ENCODE results near the gene MGAT5B. TPM values are rescaled to one million over a fixed set of nuclear protein-coding genes. Genes with fewer than 3 reads are reported as not detected.

MGAT5B gene
- total and polyA plus RNA-seq, 9 of the 15 experiments (the other 6 are each of a cell fraction or from before 2014, with no cell fraction given), result 0.09 to 0.43 (median 0.18) TPM; not detected in 4

GRCh38 chr17:76869496-76870376, 1.5 kb downstream of the MGAT5B start:
- FAIRE-seq (no peak), DNase-seq (ENCODE audit: extremely low read depth in 1 of 4, low spot score in 3 of 4) (no peak), ATAC-seq (no peak)
- H3K9me3 ChIP-seq (replicated peaks; ENCODE audit: control insufficient read depth, insufficient read depth, low read depth, low read length), result no peaks in the 10 kb centered on the region
- H3K4me1 ChIP-seq (replicated peaks in 1 of 2; ENCODE audit: control insufficient read depth in 2 of 2, insufficient read depth in 2 of 2, low read length in 2 of 2), result peaks cover 6 to 42% of the 10 kb centered on the region in 2 experiments; a peak in 3 of 5 replicates
- WGBS (ENCODE audit: insufficient coverage, low coverage, missing lambda C conversion rate), result 17% methylated on average over 1 of the region's 80 CpGs
- H3K9ac ChIP-seq (ENCODE audit: insufficient read depth in 1 of 2, low read depth in 2 of 2, low read length in 2 of 2), result no peak overlapping the region
- no peak overlapping the region for H3K27ac ChIP-seq (ENCODE audit: extremely low read depth, low read depth, low read length)
- no TSS peak for BruUV-seq (replicated peaks)
- no peak overlapping the region for H3K4me3 ChIP-seq
- ChIA-PET CTCF (ENCODE audit: low intra/inter-chr PET ratio) (no interaction called here), POLR2A (interaction anchor here (0.6 kb wide), 2 partner anchors 48 to 55 kb away, joined by 3 to 4 read pairs; no protein-coding TSS in a partner anchor)
- no peaks in the 10 kb centered on the region for H3K36me3 ChIP-seq (ENCODE audit: control insufficient read depth, insufficient read depth, low read length)
- peaks cover 0 to 19% of the 10 kb centered on the region in 2 experiments; a peak in 2 of 5 replicates for H3K27me3 ChIP-seq (ENCODE audit: control insufficient read depth in 2 of 2, insufficient read depth in 2 of 2, low read length in 2 of 2)
- H3K4me2 ChIP-seq (ENCODE audit: insufficient read depth, low read length), result no peak overlapping the region
- no peaks in the 10 kb centered on the region for H3K9me1 ChIP-seq (ENCODE audit: control insufficient read depth, insufficient read depth, low read length)
- no peaks in the 10 kb centered on the region for H3K79me2 ChIP-seq (ENCODE audit: control insufficient read depth, insufficient read depth, low read length)
- H4K20me1 ChIP-seq (replicated peaks; ENCODE audit: control insufficient read depth, insufficient read depth, low read length), result no peaks in the 10 kb centered on the region; the same call in 1 of the 2 replicates
- in situ Hi-C loops (cut with MboI), result no loop called here
- TF ChIP-seq EGR1 (conservative IDR thresholded peaks at IDR 0.05) (peak; percentile 45), SOX6 (IDR thresholded peaks at IDR 0.05) (no peak)
- intact Hi-C loops (cut with micrococcal nuclease), result loop anchor here (5.0 to 10.0 kb wide), 3 partner anchors 75 to 198 kb away; no protein-coding TSS in a partner anchor
- no peak overlapping the region for H2AFZ ChIP-seq (ENCODE audit: low read depth, low read length)

DNA sequence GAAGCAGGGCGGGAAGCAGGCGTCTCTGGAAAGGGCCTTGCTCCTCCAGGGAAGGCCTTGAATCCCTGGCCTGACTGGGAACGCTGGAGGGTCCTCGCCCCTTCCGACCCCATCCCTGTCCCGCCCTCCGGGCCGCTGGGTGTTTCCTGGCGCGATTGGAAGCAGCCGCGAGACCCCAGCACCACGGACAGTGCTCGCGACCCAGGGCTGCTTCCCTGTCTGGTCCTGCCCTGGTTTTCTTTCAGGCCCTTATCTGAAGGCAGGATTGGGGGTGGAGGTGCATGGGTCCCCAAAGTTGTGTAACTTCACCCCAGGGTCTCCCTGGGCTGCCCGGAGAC, 2.1 kb downstream of the MGAT5B start:
- peaks cover 6 to 42% of the 10 kb centered on the region in 2 experiments; a peak in 3 of 5 replicates for H3K4me1 ChIP-seq (replicated peaks in 1 of 2; ENCODE audit: control insufficient read depth in 2 of 2, insufficient read depth in 2 of 2, low read length in 2 of 2)
- peaks cover 0 to 16% of the 10 kb centered on the region in 2 experiments; a peak in 2 of 5 replicates for H3K27me3 ChIP-seq (ENCODE audit: control insufficient read depth in 2 of 2, insufficient read depth in 2 of 2, low read length in 2 of 2)
- ATAC-seq, result no peak
- H3K9ac ChIP-seq (ENCODE audit: insufficient read depth in 1 of 2, low read depth in 2 of 2, low read length in 2 of 2), result no peak overlapping the region
- no peak overlapping the region for H3K27ac ChIP-seq (ENCODE audit: extremely low read depth, low read depth, low read length)
- POLR2A ChIA-PET, result no interaction called here
- no peaks in the 10 kb centered on the region for H3K79me2 ChIP-seq (ENCODE audit: control insufficient read depth, insufficient read depth, low read length)
- H3K9me1 ChIP-seq (ENCODE audit: control insufficient read depth, insufficient read depth, low read length), result no peaks in the 10 kb centered on the region
- in situ Hi-C loops (cut with MboI) (no loop called here), intact Hi-C loops (cut with micrococcal nuclease) (no loop called here)
- no TSS peak for BruUV-seq (replicated peaks)
- no peak overlapping the region for H3K4me2 ChIP-seq (ENCODE audit: insufficient read depth, low read length)
- H3K9me3 ChIP-seq (replicated peaks; ENCODE audit: control insufficient read depth, insufficient read depth, low read depth, low read length), result 0 out of 2 replicates have a peak, but pooled peaks cover 2% of the 10 kb centered on the region
- no peaks in the 10 kb centered on the region; the same call in 1 of the 2 replicates for H4K20me1 ChIP-seq (replicated peaks; ENCODE audit: control insufficient read depth, insufficient read depth, low read length)
- H3K4me3 ChIP-seq, result no peak overlapping the region
- H3K36me3 ChIP-seq (ENCODE audit: control insufficient read depth, insufficient read depth, low read length), result no peaks in the 10 kb centered on the region
- no peak overlapping the region for H2AFZ ChIP-seq (ENCODE audit: low read depth, low read length)
- CTCF ChIA-PET (ENCODE audit: low intra/inter-chr PET ratio), result no interaction called here
- peak in 3 of 4 experiments; percentile 20 to 61 (median 55) for DNase-seq (ENCODE audit: extremely low read depth in 1 of 4, low spot score in 3 of 4)
- WGBS (ENCODE audit: insufficient coverage, low coverage, missing lambda C conversion rate), result 2% methylated on average over 5 of the region's 16 CpGs
- no peak for FAIRE-seq
- TF ChIP-seq ID3 (CRISPR knock-in tag; IDR thresholded peaks at IDR 0.05), result no peak
- TF ChIP-seq ID3 (tag; IDR thresholded peaks at IDR 0.05), result no peak
- no peak for TF ChIP-seq BRCA1 (IDR thresholded peaks at IDR 0.05)
- TF ChIP-seq BRCA1 (CRISPR knock-in tag; IDR thresholded peaks at IDR 0.05), result no peak
- no peak for TF ChIP-seq POLR3G (IDR thresholded peaks at IDR 0.05; ENCODE audit: extremely low read depth, insufficient read length, insufficient replicate concordance)
- peak; percentile 96 for TF ChIP-seq ZBTB33 (CRISPR knock-in tag; IDR thresholded peaks at IDR 0.05)
- TF ChIP-seq RAD21 (CRISPR knock-in tag; conservative IDR thresholded peaks at IDR 0.05 in 1 of 2, IDR thresholded peaks at IDR 0.05 in 1 of 2), result no peak
- no peak for TF ChIP-seq FOXA1 (IDR thresholded peaks at IDR 0.05; ENCODE audit: borderline replicate concordance)
- TF ChIP-seq MIER1 (IDR thresholded peaks at IDR 0.05; ENCODE audit: low read depth), result peak; percentile 77
- no peak for TF ChIP-seq ZNF124 (CRISPR knock-in tag; IDR thresholded peaks at IDR 0.05)
- TF ChIP-seq EHMT2 (IDR thresholded peaks at IDR 0.05), result 0 out of 2 replicates have a peak, but pooled peaks have one; percentile 54
